Suprapubic skin (tissue), 4 donors: ENCODE data around the gene TNFRSF8. TPM values are rescaled to one million over a fixed set of nuclear protein-coding genes. Genes with fewer than 3 reads are reported as not detected.

ENCODE experiments used
- DNase-seq, 2 donors: peaks; one replicate each; pipeline ENCODE4 v3.0.0-alpha.2; 2019; ENCODE audit warnings: low spot score in 2 of 2
- H3K27ac ChIP-seq: fragments of 200-600 bp; sonication (generic); one replicate; pipeline ENCODE4 v1.5.1; 2019
- H3K27me3 ChIP-seq: fragments of 200-600 bp; sonication (generic); one replicate; pipeline ENCODE4 v1.5.1; 2019
- H3K36me3 ChIP-seq: fragments of 200-600 bp; sonication (generic); one replicate; pipeline ENCODE4 v1.5.1; 2019
- H3K4me1 ChIP-seq: fragments of 200-600 bp; sonication (generic); one replicate; pipeline ENCODE4 v1.5.1; 2019
- H3K4me3 ChIP-seq: fragments of 200-600 bp; sonication (generic); one replicate; pipeline ENCODE4 v1.5.1; 2019; ENCODE audit warnings: mild to moderate bottlenecking
- H3K9me3 ChIP-seq: fragments of 200-600 bp; sonication (generic); one replicate; pipeline ENCODE4 v1.5.1; 2019
- CTCF ChIP-seq, 2 donors: fragments of 200-600 bp in 1 of 2; fragments of 450-650 bp in 1 of 2; sonication (generic) in 1 of 2; IDR thresholded peaks; one replicate each; pipeline ENCODE4 v1.5.1; 2016 to 2019; ENCODE audit warnings: antibody characterized with exemption in 2 of 2, mild to moderate bottlenecking in 1 of 2, moderate library complexity in 1 of 2
- EP300 ChIP-seq: sonication (generic); formaldehyde crosslinking; IDR thresholded peaks from one replicate; pipeline ENCODE4 v1.6.1; 2017; ENCODE audit warnings: antibody characterized with exemption
- POLR2A ChIP-seq, 2 donors: fragments of 450-650 bp; IDR thresholded peaks; one replicate each; pipeline ENCODE4 v1.6.1; 2017; ENCODE audit warnings: antibody characterized with exemption in 2 of 2, mild to moderate bottlenecking in 2 of 2, moderate library complexity in 2 of 2
- POLR2AphosphoS5 ChIP-seq, 3 donors: sonication (generic); formaldehyde crosslinking; IDR thresholded peaks; one replicate each; pipeline ENCODE4 v1.6.1; 2017; ENCODE audit warnings: antibody characterized with exemption in 3 of 3
- WGBS: methylation state at CpG from one replicate; pipeline ENCODE4 v1.1.5; 2018; 5-methylcytosine and 5-hydroxymethylcytosine counted together
- total RNA-seq, 4 donors: library from RNA; depleted of rRNA; stranded (reverse); fragments of >200 nt; gene quantifications; one replicate each; pipeline ENCODE4 v1.1.0, GENCODE V29; 2016

The TNFRSF8 gene
- total RNA-seq, 4 donors from 2014 or later: 0.30 to 1.2 (median 0.75) TPM

- Histone ChIP-seq H3K36me3 (no peaks in the 10 kb centered on the region), H3K27ac (peak overlapping the region; percentile 34), H3K4me3 (no peak overlapping the region), H3K4me1 (peaks cover 24% of the 10 kb centered on the region), H3K9me3 (no peaks in the 10 kb centered on the region), H3K27me3 (no peaks in the 10 kb centered on the region)
- peak in 2 of 3 donors; percentile 30 to 65 for TF ChIP-seq POLR2AphosphoS5 (IDR thresholded peaks at IDR 0.05)
- no peak for TF ChIP-seq CTCF (IDR thresholded peaks at IDR 0.05)
- TF ChIP-seq EP300: no peak
- 52% methylated on average over 8 of the region's 8 CpGs for WGBS
- DNase-seq: peak in 1 of 2 donors; percentile 85
Measured at GRCh38 chr1:12132078-12132477, 69.0 kb downstream of the TNFRSF8 start.

DNA sequence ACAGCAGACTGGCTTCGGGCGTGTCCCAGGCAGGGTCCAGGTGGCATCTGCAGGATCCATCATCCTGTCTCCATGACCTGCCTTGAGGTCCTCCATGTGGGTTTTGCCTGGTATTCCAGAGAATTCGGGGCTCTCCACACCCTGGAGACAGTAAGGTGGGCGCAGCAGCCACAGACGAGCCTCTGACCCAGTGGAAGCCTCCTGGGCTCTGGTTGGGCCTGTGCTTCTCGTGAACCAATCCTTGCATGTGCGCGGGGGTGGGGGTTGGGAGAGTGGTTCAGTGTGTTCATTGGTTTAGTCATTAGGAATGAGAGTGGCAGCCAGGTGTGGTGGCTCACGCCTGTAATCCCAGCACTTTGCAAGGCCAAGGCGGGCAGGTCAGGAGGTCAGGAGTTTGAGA lies 71.6 kb downstream of the TNFRSF8 start:
- 97% methylated on average over 10 of the region's 10 CpGs for WGBS
- TF ChIP-seq EP300: no peak
- TF ChIP-seq POLR2AphosphoS5 (IDR thresholded peaks at IDR 0.05): no peak
- TF ChIP-seq CTCF (IDR thresholded peaks at IDR 0.05): no peak
- TF ChIP-seq POLR2A (IDR thresholded peaks at IDR 0.05): no peak
- peaks cover 27% of the 10 kb centered on the region for H3K4me1 ChIP-seq
- DNase-seq: no peak
- H3K4me3 ChIP-seq: no peak overlapping the region
- H3K9me3 ChIP-seq: no peaks in the 10 kb centered on the region
- H3K36me3 ChIP-seq: no peaks in the 10 kb centered on the region
- no peak overlapping the region for H3K27ac ChIP-seq
- no peaks in the 10 kb centered on the region for H3K27me3 ChIP-seq

- no peaks in the 10 kb centered on the region for H3K9me3 ChIP-seq
- no peak overlapping the region for H3K4me3 ChIP-seq
- WGBS: 24% methylated on average over 4 of the region's 6 CpGs
- H3K4me1 ChIP-seq: peaks cover 27% of the 10 kb centered on the region
- TF ChIP-seq EP300 (no peak), POLR2A (IDR thresholded peaks at IDR 0.05) (no peak), CTCF (IDR thresholded peaks at IDR 0.05) (no peak), POLR2AphosphoS5 (IDR thresholded peaks at IDR 0.05) (no peak)
- H3K27ac ChIP-seq: no peak overlapping the region
- no peak for DNase-seq
- no peaks in the 10 kb centered on the region for H3K27me3 ChIP-seq
- H3K36me3 ChIP-seq: no peaks in the 10 kb centered on the region
Measured at GRCh38 chr1:12135612-12136011, 72.5 kb downstream of the TNFRSF8 start.

DNA sequence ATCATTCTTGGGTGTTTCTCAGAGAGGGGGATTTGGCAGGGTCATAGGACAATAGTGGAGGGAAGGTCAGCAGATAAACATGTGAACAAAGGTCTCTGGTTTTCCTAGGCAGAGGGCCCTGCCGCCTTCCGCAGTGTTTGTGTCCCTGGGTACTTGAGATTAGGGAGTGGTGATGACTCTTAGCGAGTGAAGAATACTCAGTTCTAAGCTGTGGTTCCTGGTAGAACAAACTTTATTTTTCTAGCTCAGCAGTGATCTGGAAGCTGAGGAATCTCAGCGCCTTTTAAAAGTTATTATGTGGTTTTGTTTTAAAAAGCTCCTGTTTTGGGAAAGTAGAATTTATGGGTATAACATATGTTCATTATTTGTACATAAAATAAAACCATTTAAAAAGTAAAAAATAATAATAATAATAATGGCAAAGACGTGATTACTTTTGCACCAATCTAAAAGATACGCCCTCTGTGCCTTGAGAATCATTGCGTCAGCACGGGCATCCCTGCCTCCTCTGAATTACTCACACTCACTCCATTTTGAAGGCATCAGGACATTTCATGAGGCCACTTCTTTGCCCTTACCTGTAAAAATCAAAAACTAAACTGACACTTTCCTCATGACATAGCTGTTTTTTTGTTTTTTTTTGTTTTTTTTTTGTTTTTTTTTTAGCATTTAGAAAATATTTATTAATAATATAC lies 74.0 kb downstream of the TNFRSF8 start:
- 77% methylated on average over 8 of the region's 8 CpGs for WGBS
- no peak for DNase-seq
- Histone ChIP-seq H3K36me3 (no peaks in the 10 kb centered on the region), H3K4me1 (peaks cover 23% of the 10 kb centered on the region), H3K9me3 (no peaks in the 10 kb centered on the region), H3K27ac (no peak overlapping the region), H3K4me3 (no peak overlapping the region), H3K27me3 (no peaks in the 10 kb centered on the region)
- TF ChIP-seq CTCF (IDR thresholded peaks at IDR 0.05) (no peak), POLR2AphosphoS5 (IDR thresholded peaks at IDR 0.05) (no peak)

- Histone ChIP-seq H3K4me1 (peaks cover 21% of the 10 kb centered on the region), H3K27me3 (no peaks in the 10 kb centered on the region), H3K27ac (no peak overlapping the region), H3K9me3 (no peaks in the 10 kb centered on the region), H3K4me3 (no peak overlapping the region), H3K36me3 (no peaks in the 10 kb centered on the region)
- no peak for DNase-seq
- WGBS: 83% methylated on average over 20 of the region's 31 CpGs
- TF ChIP-seq POLR2AphosphoS5 (IDR thresholded peaks at IDR 0.05): no peak
- TF ChIP-seq CTCF (IDR thresholded peaks at IDR 0.05): no peak
- TF ChIP-seq EP300: no peak
- TF ChIP-seq POLR2A (IDR thresholded peaks at IDR 0.05): no peak
Measured at GRCh38 chr1:12138196-12139168, 75.4 kb downstream of the TNFRSF8 start.
